Measurements from ENCODE around the gene PAPPA2. TPM values are rescaled to one million over a fixed set of nuclear protein-coding genes. Genes with fewer than 3 reads are reported as not detected.

PAPPA2 gene
- total and polyA plus RNA-seq, 10 of the 15 experiments (the other 5 are each of a cell fraction or from before 2014, with no cell fraction given), result under 0.01 to 0.06 (median 0.03) TPM; not detected in 7

DNA sequence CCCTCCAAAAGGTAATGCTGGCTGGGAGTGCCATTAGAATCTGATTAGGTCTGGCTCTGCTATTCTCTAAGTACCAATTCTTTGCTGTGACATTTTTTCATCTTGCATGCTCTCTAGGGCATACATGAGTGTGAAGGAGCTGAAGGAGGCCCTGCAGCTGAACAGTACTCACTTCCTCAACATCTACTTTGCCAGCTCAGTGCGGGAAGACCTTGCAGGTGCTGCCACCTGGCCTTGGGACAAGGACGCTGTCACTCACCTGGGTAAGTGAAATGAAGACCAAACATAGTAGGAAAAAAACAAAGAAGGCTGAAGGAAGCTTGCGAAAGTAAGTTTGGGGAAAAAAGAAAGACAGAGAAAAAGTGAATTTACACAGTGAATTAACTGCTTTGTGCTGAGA is 207.9 kb downstream of the PAPPA2 start:
- Histone ChIP-seq H3K9ac (ENCODE audit: control insufficient read depth, insufficient read depth, low read length) (no peak overlapping the region), H2AFZ (ENCODE audit: control insufficient read depth, low read depth, low read length) (no peak overlapping the region), H3K4me3 (no peak overlapping the region), H3K36me3 (ENCODE audit: control insufficient read depth in 2 of 2, insufficient read depth in 2 of 2, low read length in 1 of 2) (no peaks in the 10 kb centered on the region), H3K79me2 (ENCODE audit: control insufficient read depth, insufficient read depth, low read length) (no peaks in the 10 kb centered on the region), H3K27me3 (replicated peaks in 1 of 2; ENCODE audit: control insufficient read depth in 2 of 2, insufficient read depth in 2 of 2, low read length in 1 of 2) (no peaks in the 10 kb centered on the region), H3K4me1 (ENCODE audit: control insufficient read depth, insufficient read depth, low read length) (no peaks in the 10 kb centered on the region), H3K9me3 (replicated peaks; ENCODE audit: control insufficient read depth, insufficient read depth, low read length) (no peaks in the 10 kb centered on the region), H4K20me1 (ENCODE audit: control insufficient read depth, insufficient read depth) (no peaks in the 10 kb centered on the region), H3K27ac (ENCODE audit: control insufficient read depth, insufficient read depth) (no peak overlapping the region), H3K4me2 (ENCODE audit: control insufficient read depth, insufficient read depth) (no peak overlapping the region)
- ATAC-seq, result no peak
- 22% methylated on average over 3 of the region's 3 CpGs for WGBS (ENCODE audit: insufficient coverage, insufficient replicate concordance, low lambda C conversion rate, missing lambda C conversion rate)
- BruUV-seq (replicated peaks), result no TSS peak
- no peak for DNase-seq (ENCODE audit: low read depth, low spot score)
- in situ Hi-C loops (cut with MboI), result no loop called here
- ChIA-PET CTCF (interaction anchor here (1.9 kb wide), 1 partner anchor 20 kb away, joined by 5 read pairs; no protein-coding TSS in a partner anchor), POLR2A (no interaction called here), RAD21 (ENCODE audit: unreplicated experiment) (no interaction called here), SMC1A (ENCODE audit: uncharacterized antibody, unreplicated experiment) (no interaction called here)
- FAIRE-seq, result no peak
- intact Hi-C loops (cut with micrococcal nuclease; ENCODE audit: unreplicated experiment), result no loop called here
- TF ChIP-seq TARDBP (IDR thresholded peaks at IDR 0.05; ENCODE audit: borderline replicate concordance) (no peak), LARP7 (IDR thresholded peaks at IDR 0.05) (no peak), SIX5 (IDR thresholded peaks at IDR 0.05; ENCODE audit: low read depth, low read length, severe bottlenecking) (no peak), PAX8 (IDR thresholded peaks at IDR 0.05) (no peak), SMAD1 (IDR thresholded peaks at IDR 0.05; ENCODE audit: low read depth, partially characterized antibody) (no peak), DPF2 (IDR thresholded peaks at IDR 0.05) (no peak), NR2F1 (conservative IDR thresholded peaks at IDR 0.05) (no peak), POLR2AphosphoS2 (IDR thresholded peaks at IDR 0.05; ENCODE audit: low read depth, low read length) (no peak), BMI1 (IDR thresholded peaks at IDR 0.05; ENCODE audit: borderline replicate concordance) (no peak), EZH2 (IDR thresholded peaks at IDR 0.05; ENCODE audit: borderline replicate concordance, control insufficient read depth, low read depth, low read length) (no peak), CHD4 (IDR thresholded peaks at IDR 0.05) (no peak), HDGF (IDR thresholded peaks at IDR 0.05) (no peak)
- TF ChIP-seq, protein P1, sequence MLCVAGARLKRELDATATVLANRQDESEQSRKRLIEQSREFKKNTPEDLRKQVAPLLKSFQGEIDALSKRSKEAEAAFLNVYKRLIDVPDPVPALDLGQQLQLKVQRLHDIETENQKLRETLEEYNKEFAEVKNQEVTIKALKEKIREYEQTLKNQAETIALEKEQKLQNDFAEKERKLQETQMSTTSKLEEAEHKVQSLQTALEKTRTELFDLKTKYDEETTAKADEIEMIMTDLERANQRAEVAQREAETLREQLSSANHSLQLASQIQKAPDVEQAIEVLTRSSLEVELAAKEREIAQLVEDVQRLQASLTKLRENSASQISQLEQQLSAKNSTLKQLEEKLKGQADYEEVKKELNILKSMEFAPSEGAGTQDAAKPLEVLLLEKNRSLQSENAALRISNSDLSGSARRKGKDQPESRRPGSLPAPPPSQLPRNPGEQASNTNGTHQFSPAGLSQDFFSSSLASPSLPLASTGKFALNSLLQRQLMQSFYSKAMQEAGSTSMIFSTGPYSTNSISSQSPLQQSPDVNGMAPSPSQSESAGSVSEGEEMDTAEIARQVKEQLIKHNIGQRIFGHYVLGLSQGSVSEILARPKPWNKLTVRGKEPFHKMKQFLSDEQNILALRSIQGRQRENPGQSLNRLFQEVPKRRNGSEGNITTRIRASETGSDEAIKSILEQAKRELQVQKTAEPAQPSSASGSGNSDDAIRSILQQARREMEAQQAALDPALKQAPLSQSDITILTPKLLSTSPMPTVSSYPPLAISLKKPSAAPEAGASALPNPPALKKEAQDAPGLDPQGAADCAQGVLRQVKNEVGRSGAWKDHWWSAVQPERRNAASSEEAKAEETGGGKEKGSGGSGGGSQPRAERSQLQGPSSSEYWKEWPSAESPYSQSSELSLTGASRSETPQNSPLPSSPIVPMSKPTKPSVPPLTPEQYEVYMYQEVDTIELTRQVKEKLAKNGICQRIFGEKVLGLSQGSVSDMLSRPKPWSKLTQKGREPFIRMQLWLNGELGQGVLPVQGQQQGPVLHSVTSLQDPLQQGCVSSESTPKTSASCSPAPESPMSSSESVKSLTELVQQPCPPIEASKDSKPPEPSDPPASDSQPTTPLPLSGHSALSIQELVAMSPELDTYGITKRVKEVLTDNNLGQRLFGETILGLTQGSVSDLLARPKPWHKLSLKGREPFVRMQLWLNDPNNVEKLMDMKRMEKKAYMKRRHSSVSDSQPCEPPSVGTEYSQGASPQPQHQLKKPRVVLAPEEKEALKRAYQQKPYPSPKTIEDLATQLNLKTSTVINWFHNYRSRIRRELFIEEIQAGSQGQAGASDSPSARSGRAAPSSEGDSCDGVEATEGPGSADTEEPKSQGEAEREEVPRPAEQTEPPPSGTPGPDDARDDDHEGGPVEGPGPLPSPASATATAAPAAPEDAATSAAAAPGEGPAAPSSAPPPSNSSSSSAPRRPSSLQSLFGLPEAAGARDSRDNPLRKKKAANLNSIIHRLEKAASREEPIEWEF (IDR thresholded peaks at IDR 0.05; ENCODE audit: insufficient replicate concordance, low read depth, low read length), result no peak
- TF ChIP-seq, protein P2, sequence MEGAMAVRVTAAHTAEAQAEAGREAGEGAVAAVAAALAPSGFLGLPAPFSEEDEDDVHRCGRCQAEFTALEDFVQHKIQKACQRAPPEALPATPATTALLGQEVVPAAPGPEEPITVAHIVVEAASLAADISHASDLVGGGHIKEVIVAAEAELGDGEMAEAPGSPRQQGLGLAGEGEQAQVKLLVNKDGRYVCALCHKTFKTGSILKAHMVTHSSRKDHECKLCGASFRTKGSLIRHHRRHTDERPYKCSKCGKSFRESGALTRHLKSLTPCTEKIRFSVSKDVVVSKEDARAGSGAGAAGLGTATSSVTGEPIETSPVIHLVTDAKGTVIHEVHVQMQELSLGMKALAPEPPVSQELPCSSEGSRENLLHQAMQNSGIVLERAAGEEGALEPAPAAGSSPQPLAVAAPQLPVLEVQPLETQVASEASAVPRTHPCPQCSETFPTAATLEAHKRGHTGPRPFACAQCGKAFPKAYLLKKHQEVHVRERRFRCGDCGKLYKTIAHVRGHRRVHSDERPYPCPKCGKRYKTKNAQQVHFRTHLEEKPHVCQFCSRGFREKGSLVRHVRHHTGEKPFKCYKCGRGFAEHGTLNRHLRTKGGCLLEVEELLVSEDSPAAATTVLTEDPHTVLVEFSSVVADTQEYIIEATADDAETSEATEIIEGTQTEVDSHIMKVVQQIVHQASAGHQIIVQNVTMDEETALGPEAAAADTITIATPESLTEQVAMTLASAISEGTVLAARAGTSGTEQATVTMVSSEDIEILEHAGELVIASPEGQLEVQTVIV (IDR thresholded peaks at IDR 0.05; ENCODE audit: borderline replicate concordance, partially characterized antibody), result no peak
- TF ChIP-seq, protein P3, sequence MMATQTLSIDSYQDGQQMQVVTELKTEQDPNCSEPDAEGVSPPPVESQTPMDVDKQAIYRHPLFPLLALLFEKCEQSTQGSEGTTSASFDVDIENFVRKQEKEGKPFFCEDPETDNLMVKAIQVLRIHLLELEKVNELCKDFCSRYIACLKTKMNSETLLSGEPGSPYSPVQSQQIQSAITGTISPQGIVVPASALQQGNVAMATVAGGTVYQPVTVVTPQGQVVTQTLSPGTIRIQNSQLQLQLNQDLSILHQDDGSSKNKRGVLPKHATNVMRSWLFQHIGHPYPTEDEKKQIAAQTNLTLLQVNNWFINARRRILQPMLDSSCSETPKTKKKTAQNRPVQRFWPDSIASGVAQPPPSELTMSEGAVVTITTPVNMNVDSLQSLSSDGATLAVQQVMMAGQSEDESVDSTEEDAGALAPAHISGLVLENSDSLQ (IDR thresholded peaks at IDR 0.05), result no peak
- TF ChIP-seq, protein P4, sequence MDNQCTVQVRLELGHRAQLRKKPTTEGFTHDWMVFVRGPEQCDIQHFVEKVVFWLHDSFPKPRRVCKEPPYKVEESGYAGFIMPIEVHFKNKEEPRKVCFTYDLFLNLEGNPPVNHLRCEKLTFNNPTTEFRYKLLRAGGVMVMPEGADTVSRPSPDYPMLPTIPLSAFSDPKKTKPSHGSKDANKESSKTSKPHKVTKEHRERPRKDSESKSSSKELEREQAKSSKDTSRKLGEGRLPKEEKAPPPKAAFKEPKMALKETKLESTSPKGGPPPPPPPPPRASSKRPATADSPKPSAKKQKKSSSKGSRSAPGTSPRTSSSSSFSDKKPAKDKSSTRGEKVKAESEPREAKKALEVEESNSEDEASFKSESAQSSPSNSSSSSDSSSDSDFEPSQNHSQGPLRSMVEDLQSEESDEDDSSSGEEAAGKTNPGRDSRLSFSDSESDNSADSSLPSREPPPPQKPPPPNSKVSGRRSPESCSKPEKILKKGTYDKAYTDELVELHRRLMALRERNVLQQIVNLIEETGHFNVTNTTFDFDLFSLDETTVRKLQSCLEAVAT (IDR thresholded peaks at IDR 0.05), result no peak
